Liver (tissue), 9 donors: ENCODE results near the gene CALML6. TPM values are rescaled to one million over a fixed set of nuclear protein-coding genes. Genes with fewer than 3 reads are reported as not detected.

Source experiments
- DNase-seq: peaks from one replicate; pipeline ENCODE4 v3.0.0-alpha.2; 2017; ENCODE audit warnings: low spot score
- H3K27ac ChIP-seq, 2 donors: one replicate each; pipeline ENCODE4 v1.7.0; 2013; ENCODE audit warnings: inconsistent platforms in 2 of 2, low read length in 2 of 2, control low read depth in 1 of 2, low read depth in 1 of 2, mild to moderate bottlenecking in 1 of 2
- H3K27me3 ChIP-seq, 4 donors: one replicate each; pipeline versions ENCODE4 v1.6.1 to v1.7.0; 2013; ENCODE audit warnings: low read length in 3 of 4, inconsistent platforms in 1 of 4, mild to moderate bottlenecking in 1 of 4, moderate library complexity in 1 of 4; ENCODE audit not compliant: control insufficient read depth in 4 of 4, insufficient read depth in 4 of 4
- H3K36me3 ChIP-seq, 4 donors: one replicate each; pipeline versions ENCODE4 v1.6.1 to v1.7.0; 2013; ENCODE audit warnings: low read length in 3 of 4, mild to moderate bottlenecking in 3 of 4, low read depth in 1 of 4, moderate library complexity in 1 of 4; ENCODE audit not compliant: control insufficient read depth in 4 of 4, insufficient read depth in 3 of 4
- H3K4me1 ChIP-seq, 4 donors: one replicate each; pipeline versions ENCODE4 v1.6.1 to v1.7.0; 2013; ENCODE audit warnings: low read length in 3 of 4, mild to moderate bottlenecking in 3 of 4, moderate library complexity in 1 of 4; ENCODE audit not compliant: control insufficient read depth in 4 of 4, insufficient read depth in 4 of 4
- H3K4me3 ChIP-seq, 3 donors: one replicate each; pipeline versions ENCODE4 v1.6.1 to v1.7.0; 2013; ENCODE audit warnings: low read length in 3 of 3, control low read depth in 1 of 3, low read depth in 1 of 3, mild to moderate bottlenecking in 1 of 3
- H3K9ac ChIP-seq, 2 donors: one replicate each; pipeline ENCODE4 v1.7.0; 2013; ENCODE audit warnings: low read length in 2 of 2, mild to moderate bottlenecking in 2 of 2, moderate library complexity in 2 of 2, control low read depth in 1 of 2, low read depth in 1 of 2
- H3K9me3 ChIP-seq, 4 donors: one replicate each; pipeline versions ENCODE4 v1.6.1 to v1.7.0; 2013; ENCODE audit warnings: low read length in 3 of 4; ENCODE audit not compliant: control insufficient read depth in 4 of 4
- EGR1 ChIP-seq, 2 donors: IDR thresholded peaks; 2 replicates each; pipeline ENCODE4 v1.6.1; 2016 to 2018; ENCODE audit warnings: antibody characterized with exemption in 2 of 2, low read depth in 2 of 2
- FOXA1 ChIP-seq: IDR thresholded peaks from 2 replicates; pipeline ENCODE4 v1.6.1; 2016; ENCODE audit warnings: antibody characterized with exemption
- FOXA2 ChIP-seq: IDR thresholded peaks from 2 replicates; pipeline ENCODE4 v1.6.1; 2016; ENCODE audit warnings: antibody characterized with exemption
- GABPA ChIP-seq, 2 donors: IDR thresholded peaks in 1 of 2; conservative IDR thresholded peaks in 1 of 2; 2 replicates each; pipeline ENCODE4 v1.6.1; 2016; ENCODE audit warnings: antibody characterized with exemption in 2 of 2, mild to moderate bottlenecking in 1 of 2, moderate library complexity in 1 of 2
- HNF4A ChIP-seq, 2 donors: conservative IDR thresholded peaks; 2 replicates each; pipeline ENCODE4 v1.6.1; 2016; ENCODE audit warnings: antibody characterized with exemption in 2 of 2, mild to moderate bottlenecking in 2 of 2
- HNF4G ChIP-seq: IDR thresholded peaks from 2 replicates; pipeline ENCODE4 v1.6.1; 2016; ENCODE audit warnings: antibody characterized with exemption
- JUND ChIP-seq, 2 donors: IDR thresholded peaks; 2 replicates each; pipeline ENCODE4 v1.6.1; 2016; ENCODE audit warnings: antibody characterized with exemption in 2 of 2
- NR2F2 ChIP-seq: IDR thresholded peaks from 2 replicates; pipeline ENCODE4 v1.6.1; 2016; ENCODE audit warnings: antibody characterized with exemption
- RAD21 ChIP-seq, 2 donors: IDR thresholded peaks; 2 replicates each; pipeline ENCODE4 v1.6.1; 2016; ENCODE audit warnings: antibody characterized with exemption in 2 of 2, mild to moderate bottlenecking in 2 of 2
- RXRA ChIP-seq, 2 donors: IDR thresholded peaks; 2 replicates each; pipeline ENCODE4 v1.6.1; 2017 to 2018; ENCODE audit warnings: antibody characterized with exemption in 2 of 2, mild to moderate bottlenecking in 1 of 2
- SP1 ChIP-seq: IDR thresholded peaks from 2 replicates; pipeline ENCODE4 v1.6.1; 2018; ENCODE audit warnings: antibody characterized with exemption, mild to moderate bottlenecking
- TAF1 ChIP-seq: conservative IDR thresholded peaks from 2 replicates; pipeline ENCODE4 v1.6.1; 2016; ENCODE audit warnings: antibody characterized with exemption, mild to moderate bottlenecking
- WGBS: extraction: QIAGEN DNeasy Blood & Tissue Kit; methylation state at CpG from one replicate; pipeline ENCODE4 v1.1.7; 2013; 5-methylcytosine and 5-hydroxymethylcytosine counted together
- polyA plus RNA-seq, 2 donors: library from polyadenylated mRNA; stranded (reverse) in 1 of 2; unstranded in 1 of 2; fragments of 200-250 nt in 1 of 2; fragments of >200 nt in 1 of 2; fragmentation: Nextera tagmentation in 1 of 2; extraction: Ambion mirVana in 1 of 2; gene quantifications; one replicate each; pipeline versions ENCODE4 v1.2.1 to v1.2.3, GENCODE V29; 2013 to 2015
- total RNA-seq, 2 donors: library from RNA; depleted of rRNA; stranded (reverse); fragments of >200 nt; gene quantifications; one replicate each; pipeline ENCODE4 v1.2.3, GENCODE V29; 2014
- TF ChIP-seq, protein P1 (sequence below): IDR thresholded peaks from 2 replicates; pipeline ENCODE4 v1.6.1; 2016; ENCODE audit warnings: antibody characterized with exemption
- TF ChIP-seq, protein P2 (sequence below): IDR thresholded peaks from 2 replicates; pipeline ENCODE4 v1.6.1; 2016; ENCODE audit warnings: antibody characterized with exemption, mild to moderate bottlenecking
- TF ChIP-seq, protein P3 (sequence below): IDR thresholded peaks from 2 replicates; pipeline ENCODE4 v1.6.1; 2016; ENCODE audit warnings: antibody characterized with exemption
- TF ChIP-seq, protein P4 (sequence below): IDR thresholded peaks from 2 replicates; pipeline ENCODE4 v1.6.1; 2016; ENCODE audit warnings: antibody characterized with exemption
- TF ChIP-seq, protein P5 (sequence below): fragments of 150-350 bp; IDR thresholded peaks from 2 replicates; pipeline ENCODE4 v1.5.1; 2017; ENCODE audit warnings: improper control_type of control experiment, low read depth, low read length; ENCODE audit not compliant: missing input control
- donor health status: healthy.
- donor health status: healthy.
- donor health status: healthy.
- donor health status: healthy.
- donor health status: healthy.

CALML6 gene
- total and polyA plus RNA-seq, 4 donors: 0.15 to 0.67 (median 0.47) TPM; not detected in 1

DNA sequence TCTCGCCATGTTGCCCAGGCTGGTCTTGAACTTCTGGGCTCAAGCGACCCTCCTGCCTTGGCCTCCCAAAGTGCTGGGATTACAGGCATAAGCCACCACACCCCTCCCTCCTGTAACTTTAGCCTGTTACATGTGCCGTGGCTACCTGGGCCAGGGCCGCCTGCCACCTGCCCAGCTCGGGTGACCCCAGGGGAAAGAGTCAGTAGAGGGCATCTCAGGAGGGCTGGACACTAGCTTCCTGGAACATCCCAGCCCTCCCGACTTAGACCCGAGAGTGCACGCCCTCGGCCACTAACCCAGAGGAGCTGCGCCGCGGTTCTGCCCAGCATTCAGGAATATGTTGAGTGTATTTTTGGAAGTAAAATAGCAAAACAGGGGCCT lies 44.4 kb downstream of the CALML6 start:
- Histone ChIP-seq H3K27me3 (no peaks in the 10 kb centered on the region), H3K36me3 (no peaks in the 10 kb centered on the region), H3K27ac (no peak overlapping the region), H3K4me1 (no peaks in the 10 kb centered on the region), H3K9me3 (no peaks in the 10 kb centered on the region), H3K9ac (no peak overlapping the region), H3K4me3 (no peak overlapping the region)
- no peak for TF ChIP-seq EGR1 (IDR thresholded peaks at IDR 0.05; ENCODE audit: low read depth in 2 of 2)
- no peak for TF ChIP-seq RAD21 (IDR thresholded peaks at IDR 0.05)
- no peak for TF ChIP-seq GABPA (IDR thresholded peaks at IDR 0.05 in 1 of 2, conservative IDR thresholded peaks at IDR 0.05 in 1 of 2)
- TF ChIP-seq FOXA2: no peak
- TF ChIP-seq TAF1: no peak
- TF ChIP-seq, protein P1, sequence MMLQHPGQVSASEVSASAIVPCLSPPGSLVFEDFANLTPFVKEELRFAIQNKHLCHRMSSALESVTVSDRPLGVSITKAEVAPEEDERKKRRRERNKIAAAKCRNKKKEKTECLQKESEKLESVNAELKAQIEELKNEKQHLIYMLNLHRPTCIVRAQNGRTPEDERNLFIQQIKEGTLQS: no peak
- TF ChIP-seq HNF4A (conservative IDR thresholded peaks at IDR 0.05): no peak
- 70% methylated on average over 12 of the region's 12 CpGs for WGBS
- no peak for DNase-seq

DNA sequence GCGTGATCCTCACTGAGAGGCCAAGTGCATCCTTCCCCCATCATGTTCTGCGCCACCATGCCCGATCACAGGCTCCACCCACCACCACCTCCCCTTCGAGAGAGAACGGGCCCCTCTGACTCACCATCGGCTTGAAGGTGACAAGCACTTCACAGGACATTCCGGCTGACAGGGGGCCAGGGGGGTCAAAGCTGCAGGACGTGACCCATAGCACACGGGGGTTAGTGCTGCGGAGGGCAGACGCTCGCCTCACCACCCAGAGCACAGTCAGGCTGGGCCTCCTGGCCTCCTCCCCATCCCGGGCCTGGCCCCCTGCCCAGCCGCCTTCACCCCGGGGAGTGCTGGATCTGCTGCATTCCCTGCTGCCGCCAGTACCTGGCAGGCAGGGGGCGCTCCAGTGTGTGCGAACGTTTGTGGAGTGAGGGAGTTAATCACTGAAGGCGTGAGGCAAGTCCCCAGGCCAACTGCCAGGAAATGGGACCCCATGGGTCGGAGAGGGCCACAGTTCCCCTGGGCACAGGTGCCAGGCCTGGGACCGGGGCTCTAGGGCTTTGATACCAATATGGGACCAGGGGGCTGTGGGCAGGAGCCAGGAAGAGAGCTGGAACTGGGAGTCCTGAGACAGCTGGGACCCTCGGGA lies 44.9 kb downstream of the CALML6 start:
- 12% methylated on average over 23 of the region's 23 CpGs for WGBS
- Histone ChIP-seq H3K36me3 (no peaks in the 10 kb centered on the region), H3K4me3 (no peak overlapping the region), H3K9ac (no peak overlapping the region), H3K9me3 (no peaks in the 10 kb centered on the region), H3K27ac (no peak overlapping the region), H3K4me1 (no peaks in the 10 kb centered on the region), H3K27me3 (no peaks in the 10 kb centered on the region)
- DNase-seq: peak; percentile 77
- TF ChIP-seq, protein P2, sequence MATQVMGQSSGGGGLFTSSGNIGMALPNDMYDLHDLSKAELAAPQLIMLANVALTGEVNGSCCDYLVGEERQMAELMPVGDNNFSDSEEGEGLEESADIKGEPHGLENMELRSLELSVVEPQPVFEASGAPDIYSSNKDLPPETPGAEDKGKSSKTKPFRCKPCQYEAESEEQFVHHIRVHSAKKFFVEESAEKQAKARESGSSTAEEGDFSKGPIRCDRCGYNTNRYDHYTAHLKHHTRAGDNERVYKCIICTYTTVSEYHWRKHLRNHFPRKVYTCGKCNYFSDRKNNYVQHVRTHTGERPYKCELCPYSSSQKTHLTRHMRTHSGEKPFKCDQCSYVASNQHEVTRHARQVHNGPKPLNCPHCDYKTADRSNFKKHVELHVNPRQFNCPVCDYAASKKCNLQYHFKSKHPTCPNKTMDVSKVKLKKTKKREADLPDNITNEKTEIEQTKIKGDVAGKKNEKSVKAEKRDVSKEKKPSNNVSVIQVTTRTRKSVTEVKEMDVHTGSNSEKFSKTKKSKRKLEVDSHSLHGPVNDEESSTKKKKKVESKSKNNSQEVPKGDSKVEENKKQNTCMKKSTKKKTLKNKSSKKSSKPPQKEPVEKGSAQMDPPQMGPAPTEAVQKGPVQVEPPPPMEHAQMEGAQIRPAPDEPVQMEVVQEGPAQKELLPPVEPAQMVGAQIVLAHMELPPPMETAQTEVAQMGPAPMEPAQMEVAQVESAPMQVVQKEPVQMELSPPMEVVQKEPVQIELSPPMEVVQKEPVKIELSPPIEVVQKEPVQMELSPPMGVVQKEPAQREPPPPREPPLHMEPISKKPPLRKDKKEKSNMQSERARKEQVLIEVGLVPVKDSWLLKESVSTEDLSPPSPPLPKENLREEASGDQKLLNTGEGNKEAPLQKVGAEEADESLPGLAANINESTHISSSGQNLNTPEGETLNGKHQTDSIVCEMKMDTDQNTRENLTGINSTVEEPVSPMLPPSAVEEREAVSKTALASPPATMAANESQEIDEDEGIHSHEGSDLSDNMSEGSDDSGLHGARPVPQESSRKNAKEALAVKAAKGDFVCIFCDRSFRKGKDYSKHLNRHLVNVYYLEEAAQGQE: no peak
- TF ChIP-seq JUND (IDR thresholded peaks at IDR 0.05) (no peak), HNF4A (conservative IDR thresholded peaks at IDR 0.05) (no peak), TAF1 (no peak), RXRA (IDR thresholded peaks at IDR 0.05) (no peak), SP1 (no peak), GABPA (IDR thresholded peaks at IDR 0.05 in 1 of 2, conservative IDR thresholded peaks at IDR 0.05 in 1 of 2) (no peak), HNF4G (no peak), FOXA1 (no peak), RAD21 (IDR thresholded peaks at IDR 0.05) (peak; percentile 78 to 88), NR2F2 (no peak)
- TF ChIP-seq, protein P3, sequence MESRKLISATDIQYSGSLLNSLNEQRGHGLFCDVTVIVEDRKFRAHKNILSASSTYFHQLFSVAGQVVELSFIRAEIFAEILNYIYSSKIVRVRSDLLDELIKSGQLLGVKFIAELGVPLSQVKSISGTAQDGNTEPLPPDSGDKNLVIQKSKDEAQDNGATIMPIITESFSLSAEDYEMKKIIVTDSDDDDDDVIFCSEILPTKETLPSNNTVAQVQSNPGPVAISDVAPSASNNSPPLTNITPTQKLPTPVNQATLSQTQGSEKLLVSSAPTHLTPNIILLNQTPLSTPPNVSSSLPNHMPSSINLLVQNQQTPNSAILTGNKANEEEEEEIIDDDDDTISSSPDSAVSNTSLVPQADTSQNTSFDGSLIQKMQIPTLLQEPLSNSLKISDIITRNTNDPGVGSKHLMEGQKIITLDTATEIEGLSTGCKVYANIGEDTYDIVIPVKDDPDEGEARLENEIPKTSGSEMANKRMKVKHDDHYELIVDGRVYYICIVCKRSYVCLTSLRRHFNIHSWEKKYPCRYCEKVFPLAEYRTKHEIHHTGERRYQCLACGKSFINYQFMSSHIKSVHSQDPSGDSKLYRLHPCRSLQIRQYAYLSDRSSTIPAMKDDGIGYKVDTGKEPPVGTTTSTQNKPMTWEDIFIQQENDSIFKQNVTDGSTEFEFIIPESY: no peak
- TF ChIP-seq, protein P4, sequence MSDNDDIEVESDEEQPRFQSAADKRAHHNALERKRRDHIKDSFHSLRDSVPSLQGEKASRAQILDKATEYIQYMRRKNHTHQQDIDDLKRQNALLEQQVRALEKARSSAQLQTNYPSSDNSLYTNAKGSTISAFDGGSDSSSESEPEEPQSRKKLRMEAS: no peak
- TF ChIP-seq, protein P5, sequence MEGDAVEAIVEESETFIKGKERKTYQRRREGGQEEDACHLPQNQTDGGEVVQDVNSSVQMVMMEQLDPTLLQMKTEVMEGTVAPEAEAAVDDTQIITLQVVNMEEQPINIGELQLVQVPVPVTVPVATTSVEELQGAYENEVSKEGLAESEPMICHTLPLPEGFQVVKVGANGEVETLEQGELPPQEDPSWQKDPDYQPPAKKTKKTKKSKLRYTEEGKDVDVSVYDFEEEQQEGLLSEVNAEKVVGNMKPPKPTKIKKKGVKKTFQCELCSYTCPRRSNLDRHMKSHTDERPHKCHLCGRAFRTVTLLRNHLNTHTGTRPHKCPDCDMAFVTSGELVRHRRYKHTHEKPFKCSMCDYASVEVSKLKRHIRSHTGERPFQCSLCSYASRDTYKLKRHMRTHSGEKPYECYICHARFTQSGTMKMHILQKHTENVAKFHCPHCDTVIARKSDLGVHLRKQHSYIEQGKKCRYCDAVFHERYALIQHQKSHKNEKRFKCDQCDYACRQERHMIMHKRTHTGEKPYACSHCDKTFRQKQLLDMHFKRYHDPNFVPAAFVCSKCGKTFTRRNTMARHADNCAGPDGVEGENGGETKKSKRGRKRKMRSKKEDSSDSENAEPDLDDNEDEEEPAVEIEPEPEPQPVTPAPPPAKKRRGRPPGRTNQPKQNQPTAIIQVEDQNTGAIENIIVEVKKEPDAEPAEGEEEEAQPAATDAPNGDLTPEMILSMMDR: peak; percentile 75
